Endothelial cell of umbilical vein (primary cell): Measurements from ENCODE around the gene POU3F3. TPM values are rescaled to one million over a fixed set of nuclear protein-coding genes. Genes with fewer than 3 reads are reported as not detected.

Experiments used
- BruUV-seq: library from RNA; stranded (reverse); fragments of 400-500 nt; replicated peaks from 2 replicates; lab custom pipeline; 2021; lab: Mats Ljungman, UMichigan
- CTCF ChIA-PET: fragments of 300-600, 350-600 bp; sonication (Branson Sonifier 250); formaldehyde crosslinking; loops from one replicate; lab custom pipeline; 2021; ENCODE audit warnings: antibody characterized with exemption, inconsistent platforms; lab: Charles Lee
- POLR2A ChIA-PET: fragments of 300-600, 350-600 bp; sonication (Branson Sonifier 250); formaldehyde crosslinking; loops from one replicate; lab custom pipeline; 2021; ENCODE audit warnings: antibody characterized with exemption, inconsistent platforms; lab: Charles Lee
- DNase-seq: peaks from one replicate; pipeline ENCODE4 v3.0.0-alpha.2; 2011; ENCODE audit warnings: low read depth, low spot score
- FAIRE-seq: peaks from 2 replicates; lab custom pipeline; 2011; peaks lifted over from hg19 to GRCh38; lab: Jason Lieb, UNC
- H2AFZ ChIP-seq: 2 replicates; pipeline ENCODE4 v1.6.0; 2012; ENCODE audit warnings: low read depth, low read length, control low read depth, inconsistent platforms
- H3K27ac ChIP-seq: 2 replicates; pipeline ENCODE4 v1.5.1; 2011; ENCODE audit warnings: low read depth, mild to moderate bottlenecking, control low read depth, low read length, moderate library complexity; ENCODE audit not compliant: insufficient read depth
- H3K27me3 ChIP-seq, 2 experiments: 2 replicates each; pipeline versions ENCODE4 v1.6.0 to v1.6.1; 2011; ENCODE audit warnings: low read length in 2 of 2, mixed read lengths in 1 of 2; ENCODE audit not compliant: control insufficient read depth in 2 of 2, insufficient read depth in 2 of 2
- H3K36me3 ChIP-seq, 2 experiments: 2 replicates in 1 of 2; 3 replicates in 1 of 2; pipeline ENCODE4 v1.5.1; 2011; ENCODE audit warnings: low read length in 2 of 2, mild to moderate bottlenecking in 1 of 2, moderate library complexity in 1 of 2; ENCODE audit not compliant: control insufficient read depth in 2 of 2, insufficient read depth in 2 of 2; ENCODE audit errors: extremely low read depth in 1 of 2
- H3K4me1 ChIP-seq: 3 replicates; pipeline ENCODE4 v1.5.1; 2011; ENCODE audit warnings: mild to moderate bottlenecking, low read length; ENCODE audit not compliant: control insufficient read depth, insufficient read depth; ENCODE audit errors: extremely low read depth
- H3K4me2 ChIP-seq: 2 replicates; pipeline ENCODE4 v1.6.1; 2011; ENCODE audit warnings: low read length, control low read depth, mixed read lengths; ENCODE audit not compliant: insufficient read depth
- H3K4me3 ChIP-seq, 3 experiments: fragments of 200-600 bp in 1 of 3; sonication (generic), shearing (Covaris generic) in 1 of 3; replicated peaks in 1 of 3; 2 replicates each; pipeline ENCODE4 v1.5.1; 2011 to 2016; ENCODE audit warnings: control low read depth in 3 of 3, low read length in 3 of 3, mild to moderate bottlenecking in 2 of 3, inconsistent platforms in 1 of 3, low read depth in 1 of 3, moderate library complexity in 1 of 3; ENCODE audit not compliant: insufficient read depth in 1 of 3
- H3K79me2 ChIP-seq: 2 replicates; pipeline ENCODE4 v1.6.0; 2012; ENCODE audit warnings: low read length, inconsistent platforms; ENCODE audit not compliant: control insufficient read depth, insufficient read depth
- H3K9ac ChIP-seq: replicated peaks from 2 replicates; pipeline ENCODE3; 2011; ENCODE audit warnings: low read length, control low read depth; ENCODE audit not compliant: insufficient read depth; ENCODE audit errors: extremely low read depth
- H3K9me1 ChIP-seq: replicated peaks from 3 replicates; pipeline ENCODE4 v1.6.0; 2011; ENCODE audit warnings: mild to moderate bottlenecking, low read length; ENCODE audit not compliant: control insufficient read depth, insufficient read depth; ENCODE audit errors: extremely low read depth
- H3K9me3 ChIP-seq: replicated peaks from 2 replicates; pipeline ENCODE4 v1.5.1; 2012; ENCODE audit warnings: low read length, inconsistent platforms; ENCODE audit not compliant: control insufficient read depth, insufficient read depth
- H4K20me1 ChIP-seq: replicated peaks from 2 replicates; pipeline ENCODE3; 2011; ENCODE audit warnings: mild to moderate bottlenecking, low read length; ENCODE audit not compliant: control insufficient read depth, insufficient read depth; ENCODE audit errors: extremely low read depth
- CTCF ChIP-seq, 2 donors: IDR thresholded peaks; 1 replicate in 1 of 2; 2 replicates in 1 of 2; pipeline ENCODE4 v1.5.1; 2011; ENCODE audit warnings: low read length in 2 of 2, mild to moderate bottlenecking in 2 of 2, moderate library complexity in 2 of 2, control low read depth in 1 of 2, inconsistent platforms in 1 of 2, low read depth in 1 of 2; ENCODE audit not compliant: insufficient read depth in 1 of 2; ENCODE audit errors: extremely low read depth in 1 of 2
- EZH2 ChIP-seq: IDR thresholded peaks from 2 replicates; pipeline ENCODE4 v1.6.1; 2012; ENCODE audit warnings: borderline replicate concordance, low read depth, mild to moderate bottlenecking, moderate library complexity, low read length, inconsistent platforms; ENCODE audit not compliant: severe bottlenecking
- FOS ChIP-seq: IDR thresholded peaks from 2 replicates; pipeline ENCODE4 v1.6.1; 2011; ENCODE audit warnings: mild to moderate bottlenecking, low read length, moderate library complexity, borderline replicate concordance; ENCODE audit not compliant: insufficient read depth
- GATA2 ChIP-seq: IDR thresholded peaks from 2 replicates; pipeline ENCODE4 v1.7.0; 2011; ENCODE audit warnings: low read depth, mild to moderate bottlenecking, moderate library complexity, mixed read lengths, low read length; ENCODE audit not compliant: insufficient read length, insufficient read depth
- JUN ChIP-seq: IDR thresholded peaks from 2 replicates; pipeline ENCODE4 v1.6.1; 2011; ENCODE audit warnings: borderline replicate concordance, low read depth; ENCODE audit not compliant: insufficient read length, insufficient read depth
- MAX ChIP-seq: IDR thresholded peaks from 2 replicates; pipeline ENCODE4 v1.6.1; 2011; ENCODE audit not compliant: insufficient read depth, insufficient read length
- MYC ChIP-seq: IDR thresholded peaks from one replicate; pipeline ENCODE4 v1.6.1; 2011; ENCODE audit warnings: mild to moderate bottlenecking, low read depth, low read length
- POLR2A ChIP-seq: IDR thresholded peaks from 2 replicates; pipeline ENCODE4 v1.6.1; 2012; ENCODE audit warnings: low read depth, mild to moderate bottlenecking, control low read depth, low read length
- POLR2AphosphoS5 ChIP-seq: IDR thresholded peaks from 2 replicates; pipeline ENCODE4 v1.6.1; 2012; ENCODE audit warnings: low read depth, mild to moderate bottlenecking, control low read depth, low read length, moderate library complexity; ENCODE audit not compliant: insufficient read depth
- dilution Hi-C: fragments of 300-500 bp; cut with MboI; formaldehyde crosslinking; loops from one replicate; pipeline ENCODE4 v1.15.0; 2019; ENCODE audit warnings: low sequenced_read_pairs; ENCODE audit not compliant: extremely low pct_ligation_motif_present
- intact Hi-C: fragments of 100-400 bp; cut with micrococcal nuclease; formaldehyde crosslinking; loops from one replicate; pipeline ENCODE4 v1.10.0; 2022
- polyA plus RNA-seq, 4 experiments: library from polyadenylated mRNA; depleted of rRNA in 3 of 4; stranded (reverse) in 3 of 4; unstranded in 1 of 4; fragments of >200 nt; gene quantifications; 2 replicates each; pipeline versions ENCODE4 v1.2.1 to v1.2.3, GENCODE V29; 2011 to 2012; ENCODE audit warnings: missing spikeins in 1 of 4
- total RNA-seq: library from RNA; stranded (reverse); gene quantifications from 2 replicates; pipeline ENCODE4 v1.2.3, GENCODE V29; 2021

POU3F3 gene
- total and polyA plus RNA-seq, 2 donors (not counting 3 experiments of a cell fraction or from before 2014, with no cell fraction given): not detected

GRCh38 chr2:104804148-104804890 lies 49.6 kb upstream of the POU3F3 start:
- H3K9me3 ChIP-seq: peaks cover 2% of the 10 kb centered on the region
- intact Hi-C loops (no loop called here), dilution Hi-C loops (no loop called here)
- H3K27me3 ChIP-seq: no peaks in the 10 kb centered on the region
- ChIA-PET CTCF (no interaction called here), POLR2A (no interaction called here)
- no peak for DNase-seq
- TF ChIP-seq FOS (no peak), POLR2AphosphoS5 (no peak), MAX (no peak), POLR2A (no peak), CTCF (IDR thresholded peaks at IDR 0.05; ENCODE audit: extremely low read depth in 1 of 2, insufficient read depth in 1 of 2, low read depth in 1 of 2, low read length in 2 of 2) (no peak), MYC (no peak), EZH2 (no peak), GATA2 (no peak), JUN (no peak)
- H3K4me2 ChIP-seq: no peak overlapping the region
- H3K79me2 ChIP-seq: no peaks in the 10 kb centered on the region
- H3K4me3 ChIP-seq: no peak overlapping the region
- no peak overlapping the region for H2AFZ ChIP-seq
- no peak overlapping the region for H3K27ac ChIP-seq
- FAIRE-seq: no peak
- no peaks in the 10 kb centered on the region for H3K4me1 ChIP-seq
- no peak overlapping the region for H3K9ac ChIP-seq
- H3K9me1 ChIP-seq: no peaks in the 10 kb centered on the region
- no peaks in the 10 kb centered on the region for H3K36me3 ChIP-seq
- BruUV-seq: no TSS peak
- H4K20me1 ChIP-seq: no peaks in the 10 kb centered on the region
